HepG2 (cell line): ENCODE measurements around the gene LASP1. TPM values are rescaled to one million over a fixed set of nuclear protein-coding genes. Genes with fewer than 3 reads are reported as not detected.
A peak's percentile ranks its signal among the peaks of the same experiment; 100 is the strongest.

Source experiments
- ATF6 ChIP-seq: sonication (generic); formaldehyde crosslinking; conservative IDR thresholded peaks from 2 replicates; pipeline ENCODE4 v1.4.0; 2020; ENCODE audit warnings: missing genetic modification reagents
- CHD2 ChIP-seq: IDR thresholded peaks from 2 replicates; pipeline ENCODE4 v1.6.1; 2011; ENCODE audit warnings: low read depth, low read length, improper control_type of control experiment
- EED ChIP-seq: sonication (generic); formaldehyde crosslinking; IDR thresholded peaks from 2 replicates; pipeline ENCODE4 v1.5.0; 2020; ENCODE audit warnings: mild to moderate bottlenecking, missing genetic modification reagents
- GATAD2A ChIP-seq: IDR thresholded peaks from 2 replicates; pipeline ENCODE4 v1.6.1; 2016
- GZF1 ChIP-seq: sonication (generic); formaldehyde crosslinking; IDR thresholded peaks from 2 replicates; pipeline ENCODE4 v1.5.1; 2020; ENCODE audit warnings: mild to moderate bottlenecking, missing genetic modification reagents
- IKZF5 ChIP-seq: IDR thresholded peaks from 2 replicates; pipeline ENCODE4 v1.6.1; 2018; ENCODE audit warnings: missing genetic modification reagents, mild to moderate bottlenecking, missing compliant biosample characterization
- NFYB ChIP-seq: sonication (generic); formaldehyde crosslinking; IDR thresholded peaks from 2 replicates; pipeline ENCODE4 v1.4.0; 2020; ENCODE audit warnings: missing genetic modification reagents
- NKX3-1 ChIP-seq: sonication (generic); formaldehyde crosslinking; IDR thresholded peaks from 2 replicates; pipeline ENCODE4 v1.5.0; 2020; ENCODE audit warnings: missing genetic modification reagents
- POGK ChIP-seq: sonication (generic); formaldehyde crosslinking; conservative IDR thresholded peaks from 2 replicates; pipeline ENCODE4 v1.8.0; 2022; ENCODE audit warnings: mild to moderate bottlenecking, moderate library complexity, missing genetic modification reagents
- RBM22 ChIP-seq: fragments of 200-400 bp; formaldehyde crosslinking; optimal IDR thresholded peaks from 2 replicates; pipeline ENCODE3; 2017; ENCODE audit warnings: mild to moderate bottlenecking, low read length, moderate library complexity
- SAFB2 ChIP-seq: sonication (generic); formaldehyde crosslinking; IDR thresholded peaks from 2 replicates; pipeline ENCODE4 v1.5.1; 2020; ENCODE audit warnings: missing genetic modification reagents, low read depth, mild to moderate bottlenecking, borderline replicate concordance
- SALL2 ChIP-seq: sonication (generic); formaldehyde crosslinking; IDR thresholded peaks from 2 replicates; pipeline ENCODE4 v1.8.1; 2023; ENCODE audit warnings: mild to moderate bottlenecking, missing genetic modification reagents, inconsistent platforms
- SNAPC5 ChIP-seq: sonication (generic); formaldehyde crosslinking; IDR thresholded peaks from 2 replicates; pipeline ENCODE4 v1.8.1; 2023; ENCODE audit warnings: mild to moderate bottlenecking, missing genetic modification reagents, borderline replicate concordance
- TBL1XR1 ChIP-seq: fragments of 150-350 bp; IDR thresholded peaks from 2 replicates; pipeline ENCODE4 v1.6.1; 2014; ENCODE audit warnings: borderline replicate concordance, low read length; ENCODE audit not compliant: partially characterized antibody
- ZBTB20 ChIP-seq: sonication (generic); formaldehyde crosslinking; IDR thresholded peaks from 2 replicates; pipeline ENCODE4 v1.8.1; 2023; ENCODE audit warnings: missing genetic modification reagents, low read depth, mild to moderate bottlenecking, borderline replicate concordance
- ZBTB37 ChIP-seq: sonication (generic); formaldehyde crosslinking; IDR thresholded peaks from 2 replicates; pipeline ENCODE4 v1.4.0; 2020; ENCODE audit warnings: mild to moderate bottlenecking, missing genetic modification reagents
- ZNF224 ChIP-seq: sonication (generic); formaldehyde crosslinking; IDR thresholded peaks from 2 replicates; pipeline ENCODE4 v1.5.0; 2020; ENCODE audit warnings: mild to moderate bottlenecking, missing genetic modification reagents
- ZNF512 ChIP-seq: sonication (generic); formaldehyde crosslinking; IDR thresholded peaks from 2 replicates; pipeline ENCODE4 v1.4.0; 2020; ENCODE audit warnings: mild to moderate bottlenecking, missing genetic modification reagents
- ZNF567 ChIP-seq: sonication (generic); formaldehyde crosslinking; IDR thresholded peaks from 2 replicates; pipeline ENCODE4 v1.8.1; 2023; ENCODE audit warnings: mild to moderate bottlenecking, missing genetic modification reagents, borderline replicate concordance
- ZNF678 ChIP-seq: sonication (generic); formaldehyde crosslinking; IDR thresholded peaks from 2 replicates; pipeline ENCODE4 v1.4.0; 2020; ENCODE audit warnings: mild to moderate bottlenecking, missing genetic modification reagents
- ZNF816 ChIP-seq: sonication (generic); formaldehyde crosslinking; IDR thresholded peaks from 2 replicates; pipeline ENCODE4 v1.8.0; 2022; ENCODE audit warnings: missing genetic modification reagents, mild to moderate bottlenecking, borderline replicate concordance
- polyA plus RNA-seq, 8 experiments: library from polyadenylated mRNA; depleted of rRNA in 3 of 8; stranded (reverse) in 7 of 8; unstranded in 1 of 8; fragments of >200 nt; fragmentation: Illumina TruSeq in 4 of 8; extraction: Trizol in 4 of 8; gene quantifications; 2 replicates each; pipeline versions ENCODE4 v1.2.1 to v1.2.3, GENCODE V29; 2011 to 2016; ENCODE audit warnings: low read depth in 4 of 8, missing spikeins in 1 of 8, mixed read lengths in 1 of 8; ENCODE audit not compliant: insufficient read depth in 1 of 8
- total RNA-seq, 5 experiments: library from RNA; depleted of rRNA; stranded (reverse); fragments of >200 nt; fragmentation: Illumina TruSeq; extraction: Trizol; gene quantifications; 2 replicates each; pipeline ENCODE4 v1.2.3, GENCODE V29; 2016; ENCODE audit warnings: low read depth in 1 of 5

The LASP1 gene
- total and polyA plus RNA-seq, 2 of the 13 experiments (the other 11 are each of a cell fraction or from before 2014, with no cell fraction given) = 70.1 to 97.0 TPM

- no peak for TF ChIP-seq ATF6
- no peak; the same call in 1 of the 2 replicates for TF ChIP-seq GATAD2A (CRISPR knock-in tag)
- 0 out of 2 replicates have a peak, but pooled peaks have one; percentile 85 for TF ChIP-seq ZNF816 (CRISPR knock-in tag)
- no peak for TF ChIP-seq RBM22
- peak; percentile 79; the same call in 1 of the 2 replicates for TF ChIP-seq POGK (CRISPR knock-in tag)
- TF ChIP-seq ZBTB20 = 0 out of 2 replicates have a peak, but pooled peaks have one; percentile 32
- TF ChIP-seq GZF1 = no peak
- no peak for TF ChIP-seq TBL1XR1
- TF ChIP-seq ZBTB37 (CRISPR knock-in tag) = no peak
- no peak for TF ChIP-seq NKX3-1
- no peak for TF ChIP-seq ZNF567
- TF ChIP-seq CHD2 = no peak
- peak; percentile 91; the same call in 1 of the 2 replicates for TF ChIP-seq SAFB2
- TF ChIP-seq SNAPC5 (CRISPR knock-in tag) = no peak
- peak; percentile 16; the same call in 1 of the 2 replicates for TF ChIP-seq ZNF678 (CRISPR knock-in tag)
- TF ChIP-seq IKZF5 = peak; percentile 91
- 0 out of 2 replicates have a peak, but pooled peaks have one; percentile 74 for TF ChIP-seq ZNF224 (CRISPR knock-in tag)
- TF ChIP-seq SALL2 (CRISPR knock-in tag) = peak; percentile 79; the same call in 1 of the 2 replicates
- no peak for TF ChIP-seq ZNF512
- TF ChIP-seq EED (CRISPR knock-in tag) = no peak; the same call in 1 of the 2 replicates
- peak; percentile 34; the same call in 1 of the 2 replicates for TF ChIP-seq NFYB (CRISPR knock-in tag)
Measured at GRCh38 chr17:38869526-38870258, at the start of gene LASP1 (continued).
